NAMALWA (cell line): ENCODE measurements around the gene ZMIZ1.
"Not testable (repeated sequence)": the region's sequence is repeated elsewhere in the genome, so short reads cannot be mapped to it uniquely, and the experiment has no call there.

ENCODE experiments used
- DNase-seq: peaks from one replicate; pipeline ENCODE4 v3.0.0-alpha.2; 2015; ENCODE audit warnings: low spot score

Gene ZMIZ1

DNA sequence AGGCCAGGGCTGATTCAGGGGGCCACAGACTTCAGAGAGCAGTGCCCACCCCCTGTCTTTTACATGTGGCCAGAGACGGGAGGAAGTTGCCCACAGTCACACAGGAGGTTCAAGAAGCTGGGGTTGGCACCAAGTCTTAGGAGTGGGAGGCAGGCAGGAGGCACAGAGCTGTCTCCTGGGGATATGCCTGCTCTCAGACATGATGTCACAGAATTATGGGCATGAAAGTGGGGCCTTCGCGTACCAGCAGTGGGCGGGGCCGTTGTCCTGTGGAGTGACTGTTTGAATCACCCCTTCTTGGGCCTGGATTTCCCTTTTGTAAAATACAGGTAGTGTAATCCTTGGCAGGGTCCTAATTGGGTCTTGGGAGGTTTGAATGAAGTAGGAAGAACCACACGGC is 197.3 kb downstream of the ZMIZ1 start:
- no peak for DNase-seq

DNA sequence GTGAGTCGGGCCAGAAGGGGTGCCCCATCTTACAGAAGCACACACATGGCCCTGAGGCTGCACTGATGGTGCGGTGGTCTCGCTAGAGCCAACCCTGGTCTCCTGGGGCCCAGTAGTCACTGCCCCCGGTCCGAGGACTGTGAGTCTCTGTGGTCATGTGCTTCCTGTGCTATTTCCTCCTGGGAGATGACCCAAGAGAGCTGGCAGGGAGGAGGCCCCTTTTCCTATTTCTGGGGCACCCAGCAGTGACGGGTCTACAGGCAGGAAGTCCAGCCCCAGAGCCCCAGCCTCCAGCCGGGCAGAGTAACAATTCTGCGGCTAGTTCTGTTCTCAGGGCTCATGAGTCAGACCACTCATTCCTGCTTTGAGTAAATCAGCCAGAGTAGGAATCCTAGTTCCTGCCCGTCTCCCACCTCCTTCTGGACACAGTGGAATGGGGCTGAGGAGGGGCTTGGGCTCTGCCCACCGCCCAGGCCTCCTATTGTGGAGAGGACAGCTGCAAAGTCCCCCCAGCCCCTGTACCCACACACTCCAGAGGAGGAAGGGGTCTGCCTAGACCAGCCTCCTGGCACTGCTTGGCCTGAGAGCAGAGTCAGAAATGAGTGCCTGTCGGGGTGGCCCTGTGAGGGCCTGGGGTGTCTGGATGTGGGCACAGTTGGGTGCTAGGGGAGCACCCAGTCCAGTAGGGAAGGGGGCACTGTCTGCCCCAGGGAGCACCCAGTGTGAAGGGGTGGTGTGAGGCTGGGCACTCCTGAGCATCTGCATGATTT is 198.0 kb downstream of the ZMIZ1 start:
- DNase-seq, result no peak

DNA sequence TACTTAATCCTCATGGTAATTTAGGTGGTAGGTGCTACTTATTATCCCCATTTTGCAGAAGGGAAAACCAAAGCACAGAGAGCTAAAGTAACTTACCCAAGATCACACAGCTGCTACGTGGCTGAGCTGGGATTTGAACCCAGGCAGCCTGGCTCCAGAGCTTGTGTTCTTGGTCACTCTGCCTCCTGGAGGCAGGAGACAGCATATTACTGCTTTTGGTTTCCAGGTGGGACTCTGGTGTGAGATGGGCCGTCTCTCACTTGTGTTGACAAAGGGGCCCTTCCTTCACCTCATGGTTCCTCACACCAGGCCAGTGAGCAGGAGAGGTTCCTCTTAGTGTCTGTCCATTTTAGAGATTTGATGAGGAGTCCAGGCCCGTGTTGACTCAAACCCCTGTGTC is 198.7 kb downstream of the ZMIZ1 start:
- DNase-seq, result peak; percentile 11

DNA sequence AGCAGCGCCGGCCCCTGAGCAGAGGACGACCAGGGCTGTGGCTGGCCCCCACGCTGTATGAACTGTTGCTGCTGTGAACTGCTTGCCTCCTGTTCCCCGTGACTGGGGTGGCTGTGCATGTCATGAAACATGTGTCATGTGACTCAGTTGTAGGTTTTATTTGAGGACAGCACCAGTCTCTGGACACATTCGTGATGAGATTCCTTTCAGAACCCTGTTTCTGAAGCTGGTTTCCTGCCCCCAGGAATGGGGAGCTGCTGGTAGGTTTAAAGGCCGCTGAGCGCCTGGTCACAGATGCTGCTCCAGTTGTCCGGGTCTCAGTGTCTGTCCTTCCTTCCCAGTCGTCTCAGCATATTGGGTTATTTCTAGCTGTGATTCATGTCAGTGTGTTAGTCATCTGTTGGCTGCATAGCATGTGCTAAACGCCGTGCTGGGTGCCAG is 199.4 kb downstream of the ZMIZ1 start:
- DNase-seq, result no peak

DNA sequence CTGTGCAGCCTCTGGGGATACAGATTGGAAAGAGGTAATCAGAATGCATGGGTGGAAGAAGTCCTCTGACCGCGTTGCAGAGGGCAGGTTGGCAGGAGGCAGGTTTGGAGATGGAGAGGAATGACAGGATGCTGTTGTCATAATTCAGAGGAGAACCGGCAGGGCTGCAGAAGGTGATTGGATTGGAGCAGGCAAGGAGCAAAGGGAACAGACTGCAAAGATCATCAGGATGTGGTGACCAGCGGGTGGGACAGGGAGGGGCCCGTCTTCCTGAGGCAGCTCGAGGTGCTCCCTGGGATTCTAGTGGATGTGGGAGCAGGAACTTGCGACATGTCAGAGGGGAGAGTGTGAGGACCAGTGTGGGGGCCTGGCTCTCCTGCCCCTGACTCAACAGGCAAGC is 200.0 kb downstream of the ZMIZ1 start:
- no peak for DNase-seq

DNA sequence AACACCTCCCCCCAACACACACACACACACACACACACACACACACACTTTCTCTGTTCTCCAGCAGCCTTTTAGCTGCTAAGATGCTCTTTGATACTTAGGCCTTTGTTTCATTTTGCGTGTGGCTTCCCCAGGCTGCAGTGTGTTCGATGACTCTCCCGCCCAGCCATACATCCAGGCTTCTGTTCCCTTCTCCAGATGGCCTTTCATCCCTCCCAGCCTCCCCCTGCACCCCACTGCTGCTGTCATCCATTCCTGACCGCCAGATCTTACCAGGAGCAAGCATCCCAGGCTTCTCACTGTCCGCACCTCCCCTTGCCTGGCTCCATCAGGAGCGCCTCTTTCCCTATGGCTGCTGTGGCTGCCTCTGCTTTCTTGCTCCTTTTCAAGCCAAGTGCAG is 200.7 kb downstream of the ZMIZ1 start:
- DNase-seq, result no peak

DNA sequence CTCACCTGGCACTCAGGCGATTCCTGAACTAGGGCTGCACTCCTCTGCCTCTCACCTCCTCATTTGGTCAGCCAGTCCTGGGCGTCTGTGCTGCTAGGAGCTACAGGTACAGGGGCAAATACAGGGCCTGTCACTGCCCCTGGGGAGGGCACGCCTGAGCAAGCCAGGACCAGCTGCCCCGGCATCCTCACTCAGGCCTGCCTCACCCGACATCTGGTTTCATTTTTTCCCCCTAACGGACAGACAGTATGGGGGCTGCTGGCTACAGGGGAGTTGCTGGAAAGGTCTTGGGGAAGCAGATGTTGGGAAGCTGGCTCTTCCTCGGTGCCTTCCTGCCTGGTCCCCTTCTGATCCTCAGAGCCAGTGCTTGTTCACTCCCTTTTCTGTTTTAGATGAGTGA is 201.2 kb downstream of the ZMIZ1 start:
- DNase-seq, result no peak

DNA sequence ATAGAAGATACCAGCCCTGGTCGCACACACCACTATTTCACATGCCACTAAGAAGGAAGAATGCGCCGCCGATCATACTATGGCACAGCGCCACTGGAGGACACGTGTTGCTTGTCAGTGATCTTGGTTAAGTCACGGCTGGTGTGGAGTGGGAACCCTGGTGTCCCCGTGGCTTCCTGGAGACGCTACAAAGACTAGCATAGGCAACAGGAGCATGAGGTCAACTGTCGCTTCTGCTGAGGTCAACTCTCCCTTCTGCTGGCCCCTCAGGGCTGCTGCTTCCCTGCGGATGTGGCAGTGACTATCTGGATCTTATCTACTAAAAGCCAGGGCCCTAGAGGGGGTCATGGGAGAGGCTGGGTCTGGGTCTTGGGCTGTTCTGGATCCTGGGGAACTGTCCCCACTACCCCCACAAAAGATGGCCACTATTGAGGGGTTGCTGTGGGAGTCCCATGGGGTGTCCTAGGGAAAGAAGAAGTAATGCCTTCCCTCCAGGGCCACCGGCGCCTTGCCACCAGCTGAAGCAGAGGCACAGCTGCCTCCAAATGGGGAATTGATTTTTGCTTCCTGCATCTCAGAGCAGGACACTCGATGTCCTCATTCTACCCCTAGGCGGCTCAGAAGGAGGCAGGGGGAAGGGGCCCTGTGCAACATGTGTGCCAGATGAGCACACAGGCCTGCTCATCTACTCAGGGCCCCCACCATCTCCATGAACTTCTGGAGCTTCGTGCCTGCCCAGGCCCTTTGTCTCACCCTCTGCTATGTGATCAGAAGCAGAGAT is 201.9 kb downstream of the ZMIZ1 start:
- no peak for DNase-seq

DNA sequence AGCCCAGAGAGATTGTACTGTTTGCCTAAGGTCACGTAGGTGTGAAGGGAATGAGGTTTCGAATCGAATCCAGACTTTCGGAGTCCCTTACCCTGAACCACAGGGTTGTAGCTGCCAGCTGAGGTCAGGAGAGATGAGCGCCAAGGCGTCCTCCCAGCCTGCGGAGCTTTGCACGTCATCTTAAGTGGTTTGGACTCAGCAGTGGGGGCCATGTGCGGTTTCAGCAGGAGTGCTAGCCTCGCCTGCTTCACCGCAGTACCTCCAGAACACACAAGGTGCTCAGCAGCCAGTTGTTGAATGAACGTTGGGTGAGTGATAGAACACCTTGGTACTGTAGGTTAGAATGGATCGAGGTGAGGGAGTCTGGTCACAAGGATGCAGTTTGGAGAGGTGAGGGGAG is 203.6 kb downstream of the ZMIZ1 start:
- no peak for DNase-seq

DNA sequence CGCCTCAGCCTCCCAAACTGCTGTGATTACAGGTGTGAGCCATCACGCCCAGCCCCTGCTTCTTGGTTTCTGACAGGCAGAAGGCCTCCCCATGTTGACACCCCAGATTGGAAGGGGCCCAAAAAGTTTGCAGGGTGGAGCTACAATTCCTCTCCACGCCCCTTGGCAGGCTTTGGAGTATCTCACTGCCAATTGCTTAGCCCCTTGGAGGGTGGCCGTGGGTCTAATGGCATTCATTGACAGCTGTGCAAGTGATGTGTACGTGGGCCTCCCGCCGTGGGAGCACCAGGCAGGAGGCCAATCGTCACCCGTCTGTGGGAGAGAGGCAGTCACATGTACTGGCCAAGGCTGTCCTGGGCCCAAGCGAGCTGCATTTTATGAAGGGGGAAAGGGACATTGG is 204.8 kb downstream of the ZMIZ1 start:
- DNase-seq, result no peak

DNA sequence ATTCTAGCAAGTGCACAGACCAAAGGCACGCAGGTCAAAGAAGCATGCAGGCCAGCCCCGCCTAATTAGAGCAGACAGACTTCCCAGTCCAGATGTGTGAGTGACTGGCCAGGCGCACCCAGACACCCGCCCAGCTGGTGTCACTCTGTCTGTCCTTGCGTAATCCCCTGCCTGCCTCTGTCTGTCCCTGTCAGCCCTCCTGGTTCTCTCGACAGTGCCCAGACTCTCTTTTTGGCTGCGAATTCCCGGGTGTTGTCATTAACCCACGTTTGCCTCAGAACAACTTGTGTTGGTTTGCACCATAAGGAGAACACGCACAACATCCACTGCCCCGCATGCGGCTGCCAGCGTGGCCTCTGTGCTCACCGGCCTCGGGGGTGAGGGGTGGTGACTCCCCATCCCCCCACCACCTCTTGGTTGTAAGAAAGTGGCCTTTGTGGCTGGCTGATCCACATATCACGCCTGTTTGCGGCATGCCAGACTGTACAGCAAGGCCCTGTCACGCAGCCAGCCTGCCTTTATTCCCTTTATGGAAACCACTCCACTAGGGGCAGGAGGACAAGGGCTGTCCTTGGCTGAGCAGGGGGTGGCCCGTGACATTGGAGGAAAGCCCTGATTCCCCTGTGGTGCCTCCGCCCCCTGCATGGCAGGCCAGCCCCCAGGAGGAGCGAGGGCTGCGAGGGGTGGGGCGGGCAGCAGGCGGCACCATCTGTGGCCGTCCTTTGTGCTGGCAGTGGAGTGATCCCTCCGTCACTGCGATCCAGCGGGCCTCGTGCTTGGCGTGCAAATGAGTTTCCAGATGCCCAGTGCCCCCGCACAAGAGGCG is 205.7 kb downstream of the ZMIZ1 start:
- no peak for DNase-seq

DNA sequence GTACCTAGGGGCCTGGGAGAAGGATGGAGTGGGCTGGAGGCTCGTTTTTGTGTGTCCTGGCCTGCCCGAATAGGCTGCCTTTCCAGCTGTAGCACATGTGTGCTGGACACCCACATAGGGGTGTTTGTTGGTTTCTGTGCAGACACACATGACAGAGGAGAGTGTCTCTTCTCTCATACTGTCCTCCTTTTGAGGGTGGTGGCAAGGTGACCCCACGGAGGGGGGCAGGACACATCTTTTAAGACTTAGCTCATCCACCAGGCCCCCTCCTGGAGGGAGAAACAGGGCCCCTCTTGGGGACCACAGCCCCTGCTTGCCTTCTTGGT is 206.3 kb downstream of the ZMIZ1 start:
- no peak for DNase-seq

DNA sequence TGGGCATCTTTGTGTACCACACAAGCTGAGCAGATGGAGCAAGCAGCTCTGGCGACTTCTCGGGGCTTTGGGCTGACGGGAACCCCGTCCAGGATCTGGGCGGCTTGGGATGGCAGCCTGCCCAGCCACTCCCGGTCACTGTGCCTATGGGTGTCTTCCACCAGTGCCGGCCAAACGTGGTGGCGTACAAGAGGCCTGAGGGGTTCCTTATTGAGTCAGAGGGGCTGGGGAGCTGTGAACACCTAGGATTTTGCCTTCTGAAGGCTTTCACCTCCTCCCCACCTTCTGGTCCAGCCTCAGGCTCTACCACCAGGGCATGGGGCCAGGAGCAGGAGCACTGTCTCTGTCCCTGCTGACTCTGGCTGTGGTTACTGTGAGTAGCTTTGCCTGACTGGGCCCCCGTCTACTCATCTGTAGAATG is 206.7 kb downstream of the ZMIZ1 start:
- no peak for DNase-seq

DNA sequence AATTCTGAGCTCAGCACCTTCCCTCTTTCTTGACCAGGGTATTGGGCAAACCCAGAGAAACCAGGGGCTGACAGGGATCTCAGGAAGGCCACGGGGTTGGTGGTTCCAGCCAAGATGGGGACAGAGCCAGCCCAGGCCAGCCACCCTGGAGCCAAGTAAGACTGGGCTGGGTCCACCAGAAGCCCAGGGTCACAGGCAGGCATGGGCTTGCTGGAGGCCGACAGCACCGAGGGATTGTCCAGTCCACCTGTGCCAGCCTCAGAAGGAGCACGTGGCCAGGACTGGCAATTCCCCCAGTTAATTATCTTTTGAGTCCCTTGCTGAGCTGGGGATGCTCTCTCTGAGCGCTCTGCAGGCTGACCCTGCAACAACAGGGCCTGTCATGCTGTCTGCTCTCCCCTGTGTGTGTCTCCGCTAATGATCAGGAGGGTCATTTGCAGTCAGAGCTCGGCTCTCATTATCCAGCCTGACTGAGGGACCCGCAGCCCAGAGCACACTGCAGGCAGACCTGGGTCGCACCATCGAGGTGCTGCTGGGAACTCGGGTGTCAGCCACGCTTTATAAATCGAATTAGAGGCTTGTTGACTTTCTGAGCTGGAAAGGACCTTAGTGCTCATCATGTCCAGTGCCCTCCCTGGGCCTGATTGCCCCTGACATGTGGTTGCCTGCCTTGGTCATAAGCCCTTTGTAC is 209.0 kb downstream of the ZMIZ1 start:
- DNase-seq, result no peak

DNA sequence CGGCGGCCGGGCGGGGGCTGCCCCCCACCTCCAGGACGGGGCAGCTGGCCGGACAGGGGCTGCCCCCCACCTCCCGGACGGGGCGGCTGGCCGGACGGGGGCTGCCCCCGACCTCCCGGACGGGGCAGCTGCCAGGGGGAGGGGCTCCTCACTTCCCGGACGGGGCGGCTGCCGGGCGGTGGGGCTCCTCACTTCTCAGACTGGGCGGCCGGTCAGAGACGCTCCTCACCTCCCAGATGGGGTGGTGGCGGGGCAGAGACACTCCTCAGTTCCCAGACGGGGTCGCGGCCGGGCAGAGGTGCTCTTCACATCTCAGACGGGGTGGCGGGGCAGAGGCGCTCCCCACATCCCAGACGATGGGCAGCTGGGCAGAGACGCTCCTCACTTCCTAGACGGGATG is 210.3 kb downstream of the ZMIZ1 start:
- DNase-seq, result not testable (repeated sequence)

DNA sequence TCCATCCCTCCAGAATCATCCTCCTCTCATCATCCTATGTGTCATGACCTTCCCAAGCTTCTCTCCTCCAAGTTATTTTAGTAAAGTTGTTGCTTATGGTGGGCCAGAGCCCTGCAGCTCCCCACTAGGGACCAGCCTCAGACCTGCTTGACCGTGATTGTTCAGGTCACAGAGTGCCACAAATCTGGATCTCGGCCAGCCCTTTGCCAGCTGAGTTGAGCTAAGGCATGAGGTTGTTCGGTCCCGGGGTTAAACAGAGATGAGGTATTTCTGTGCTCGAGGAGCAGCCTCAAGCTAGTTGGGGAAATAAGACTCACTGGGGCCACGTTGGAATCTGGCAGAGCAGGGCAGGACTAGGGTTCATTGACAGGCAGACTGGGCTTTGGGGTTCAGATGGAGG is 212.2 kb downstream of the ZMIZ1 start:
- no peak for DNase-seq

DNA sequence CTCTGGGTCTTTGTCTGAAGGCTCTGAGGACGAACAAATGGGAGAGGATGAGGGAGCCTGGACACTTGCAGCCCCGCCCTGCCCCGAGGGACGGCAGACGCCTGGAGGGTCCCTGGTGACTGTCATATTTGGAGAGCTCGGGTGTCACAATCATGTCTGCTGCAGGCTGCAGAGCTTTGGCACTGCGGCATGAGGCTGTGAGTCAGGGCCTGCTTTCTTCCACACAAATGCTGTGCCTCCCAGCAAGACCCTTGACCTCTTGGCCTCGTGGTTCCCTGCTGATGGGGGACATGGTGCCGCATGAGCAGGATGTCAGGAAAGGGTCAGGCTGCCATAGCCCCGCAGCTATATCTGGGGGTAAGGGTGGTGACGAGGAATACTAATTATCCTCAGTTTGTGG is 213.6 kb downstream of the ZMIZ1 start:
- DNase-seq, result no peak

DNA sequence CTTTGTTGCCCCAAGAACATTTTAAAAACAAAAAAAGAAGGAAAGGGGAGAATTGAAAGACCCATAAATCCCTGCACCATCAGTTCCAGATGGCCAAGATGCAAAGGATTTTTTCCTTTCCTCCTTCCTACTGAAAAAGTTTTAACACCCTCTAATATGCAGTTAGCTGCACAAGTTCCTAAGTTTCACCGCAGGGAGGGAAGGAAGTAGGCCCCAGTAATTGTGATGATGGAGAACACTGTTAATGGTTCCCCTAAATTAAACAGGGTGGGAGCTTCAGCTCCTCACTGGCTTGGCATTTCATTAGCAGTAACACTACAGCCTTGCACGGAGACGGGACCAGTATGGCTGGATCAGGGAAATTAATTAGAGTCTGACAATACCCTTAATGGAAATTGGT is 214.8 kb downstream of the ZMIZ1 start:
- peak; percentile 17 for DNase-seq

DNA sequence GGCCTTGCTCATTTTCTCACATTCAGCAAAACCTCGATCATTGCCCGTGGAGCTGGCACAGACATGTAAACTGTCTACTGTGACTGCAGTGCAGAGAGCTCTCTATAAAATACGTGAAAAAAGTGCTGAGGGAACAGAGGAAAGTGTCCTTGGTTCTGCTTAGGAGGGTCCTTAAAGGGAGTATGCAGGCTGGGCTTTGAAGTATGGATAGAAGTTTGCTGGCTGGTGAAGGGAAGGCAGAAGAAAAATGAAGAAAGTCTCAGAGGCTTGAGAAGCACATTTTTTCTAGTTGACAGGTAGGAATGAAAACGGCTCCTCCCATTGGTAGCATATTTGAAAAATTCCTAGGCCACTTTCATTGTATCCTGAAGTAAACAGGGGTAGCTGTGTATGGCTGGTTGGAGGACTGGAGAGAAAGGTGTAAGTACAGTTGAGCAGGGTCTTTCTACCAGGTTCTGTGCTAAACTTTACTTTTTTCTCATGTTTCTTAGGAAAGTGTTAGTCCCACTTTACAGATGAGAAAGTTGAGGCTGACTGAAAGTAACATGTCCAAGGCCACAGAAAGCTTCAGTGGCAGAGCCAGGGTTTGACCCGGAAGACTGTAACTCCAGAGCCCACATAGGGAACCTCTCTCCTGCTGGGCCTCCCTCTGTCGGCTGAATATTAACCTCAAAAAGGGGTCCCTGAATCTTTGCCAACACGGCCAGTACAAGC is 215.5 kb downstream of the ZMIZ1 start:
- no peak for DNase-seq

DNA sequence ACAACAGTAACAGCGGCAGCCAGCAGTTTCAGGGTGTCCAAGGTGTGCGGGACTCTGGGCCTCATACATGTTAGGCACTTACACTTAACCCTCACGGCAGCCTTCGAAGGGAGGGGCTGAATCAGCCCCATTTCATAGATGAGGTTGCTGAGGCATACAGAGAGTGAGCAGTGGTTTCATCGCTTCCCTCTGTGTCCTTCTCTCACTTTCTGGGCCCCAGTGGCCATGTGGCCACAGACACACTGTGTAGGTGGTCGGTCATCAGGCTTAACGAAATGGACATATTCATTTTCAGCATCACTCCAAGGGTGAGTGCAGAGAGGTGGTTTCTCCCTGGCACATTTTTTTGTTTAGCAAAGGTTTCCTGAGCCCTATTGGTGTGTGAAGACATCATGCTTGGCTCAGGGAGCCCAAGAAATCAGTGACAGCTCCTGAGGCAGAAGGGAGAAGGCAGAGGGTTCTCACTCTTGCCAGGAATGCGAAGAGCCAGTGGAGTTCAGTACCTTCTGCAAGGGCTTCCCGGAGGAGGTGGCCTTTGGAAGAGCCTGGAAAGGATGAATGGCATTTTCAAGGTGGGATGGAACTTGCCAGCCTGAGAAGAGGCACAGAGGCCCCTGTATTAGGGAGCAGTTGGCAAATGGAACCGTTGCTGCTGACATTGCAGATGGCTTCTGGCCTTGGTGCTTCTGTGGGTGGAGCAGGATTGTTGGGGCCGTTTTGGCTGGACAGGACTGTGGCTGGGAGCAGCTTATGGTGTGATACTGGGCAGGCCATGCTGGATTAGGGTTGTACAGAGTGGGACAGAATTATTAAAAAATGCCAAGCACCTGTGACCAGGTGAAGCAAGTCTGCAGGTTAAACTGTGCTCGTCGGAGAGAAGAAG is 216.8 kb downstream of the ZMIZ1 start:
- DNase-seq, result peak; percentile 4
